B cell (primary cell): ENCODE results near the gene SOAT2. TPM values are rescaled to one million over a fixed set of nuclear protein-coding genes. Genes with fewer than 3 reads are reported as not detected.

Source experiments
- ATAC-seq: fragments of 200-7000 bp; cut with Tn5 transposase; one replicate; pipeline ENCODE4 v1.10.0; 2021; ENCODE audit warnings: low read depth, mild to moderate bottlenecking, moderate number of reproducible peaks, moderate library complexity
- CTCF ChIA-PET: fragments of 350-600 bp; sonication (Branson Sonifier 250); formaldehyde crosslinking; loops from one replicate; lab custom pipeline; 2021; ENCODE audit warnings: antibody characterized with exemption, inconsistent platforms; lab: Charles Lee
- POLR2A ChIA-PET: fragments of 350-600 bp; sonication (Branson Sonifier 250); formaldehyde crosslinking; loops from one replicate; lab custom pipeline; 2021; ENCODE audit warnings: antibody characterized with exemption; lab: Charles Lee
- DNase-seq: peaks from one replicate; pipeline ENCODE4 v3.0.0; 2013
- H2AFZ ChIP-seq: 2 replicates; pipeline ENCODE4 v1.6.1; 2012; ENCODE audit warnings: mild to moderate bottlenecking, low read depth, low read length; ENCODE audit not compliant: insufficient read depth, poor library complexity, severe bottlenecking
- H3K27ac ChIP-seq, 2 donors: 1 replicate in 1 of 2; 2 replicates in 1 of 2; pipeline ENCODE4 v1.5.1; 2012 to 2013; ENCODE audit warnings: low read length in 2 of 2, mild to moderate bottlenecking in 2 of 2, moderate library complexity in 1 of 2
- H3K27me3 ChIP-seq, 4 experiments: fragments of 200-600 bp in 1 of 4; sonication (generic) in 1 of 4; replicated peaks in 1 of 4; 1 replicate in 2 of 4; 2 replicates in 2 of 4; pipeline versions ENCODE4 v1.6.1 to v1.7.0; 2013 to 2016; ENCODE audit warnings: low read length in 3 of 4, mild to moderate bottlenecking in 2 of 4, mixed read lengths in 1 of 4, moderate library complexity in 1 of 4; ENCODE audit not compliant: insufficient read depth in 4 of 4, control insufficient read depth in 3 of 4; ENCODE audit errors: control extremely low read depth in 1 of 4
- H3K36me3 ChIP-seq, 2 experiments: replicated peaks in 1 of 2; 1 replicate in 1 of 2; 2 replicates in 1 of 2; pipeline versions ENCODE4 v1.6.1 to v1.7.1; 2013; ENCODE audit warnings: low read length in 1 of 2; ENCODE audit not compliant: insufficient read depth in 2 of 2, control insufficient read depth in 1 of 2; ENCODE audit errors: control extremely low read depth in 1 of 2, extremely low read depth in 1 of 2
- H3K4me1 ChIP-seq, 2 donors: fragments of 200-600 bp in 1 of 2; sonication (generic) in 1 of 2; 1 replicate in 1 of 2; 2 replicates in 1 of 2; pipeline versions ENCODE4 v1.5.1 to v1.6.1; 2013 to 2017; ENCODE audit warnings: low read length in 2 of 2; ENCODE audit not compliant: control insufficient read depth in 2 of 2, insufficient read depth in 2 of 2
- H3K4me2 ChIP-seq: replicated peaks from 2 replicates; pipeline ENCODE3; 2012; ENCODE audit warnings: mild to moderate bottlenecking, low read depth, low read length; ENCODE audit not compliant: poor library complexity, severe bottlenecking
- H3K4me3 ChIP-seq, 5 experiments: fragments of 200-600 bp in 1 of 5; sonication (generic) in 1 of 5; 1 replicate in 3 of 5; 2 replicates in 2 of 5; pipeline versions ENCODE4 v1.5.1 to v1.7.0; 2011 to 2016; ENCODE audit warnings: low read length in 4 of 5, mild to moderate bottlenecking in 4 of 5, low read depth in 2 of 5, control low read depth in 1 of 5, moderate library complexity in 1 of 5; ENCODE audit not compliant: insufficient read depth in 1 of 5; ENCODE audit errors: control extremely low read depth in 1 of 5, extremely low read depth in 1 of 5
- H3K79me2 ChIP-seq: fragments of 200-600 bp; sonication (generic); one replicate; pipeline ENCODE4 v1.6.0; 2016; ENCODE audit warnings: low read length; ENCODE audit not compliant: control insufficient read depth, insufficient read depth
- H3K9ac ChIP-seq: fragments of 200-600 bp; sonication (generic); 2 replicates; pipeline ENCODE4 v1.6.1; 2017; ENCODE audit warnings: mild to moderate bottlenecking, low read length, moderate library complexity
- H3K9me3 ChIP-seq, 3 donors: one replicate each; pipeline versions ENCODE4 v1.6.1 to v1.7.1; 2013; ENCODE audit warnings: low read length in 2 of 3; ENCODE audit not compliant: control insufficient read depth in 2 of 3, insufficient read depth in 1 of 3; ENCODE audit errors: control extremely low read depth in 1 of 3
- H4K20me1 ChIP-seq: 2 replicates; pipeline ENCODE4 v1.6.0; 2012; ENCODE audit warnings: mild to moderate bottlenecking, low read length; ENCODE audit not compliant: insufficient read depth, control insufficient read depth, poor library complexity, severe bottlenecking
- H3K27ac Mint-ChIP-seq: one replicate; pipeline ENCODE4 v1.8.0; 2021; ENCODE audit warnings: mixed read lengths
- H3K27me3 Mint-ChIP-seq: one replicate; pipeline ENCODE4 v1.8.0; 2021; ENCODE audit warnings: mixed read lengths
- H3K4me1 Mint-ChIP-seq: one replicate; pipeline ENCODE4 v1.8.0; 2021; ENCODE audit warnings: mixed read lengths
- H3K4me3 Mint-ChIP-seq: one replicate; pipeline ENCODE4 v1.8.0; 2021; ENCODE audit warnings: mixed read lengths
- H3K9me3 Mint-ChIP-seq: one replicate; pipeline ENCODE4 v1.8.0; 2022; ENCODE audit warnings: mixed read lengths; ENCODE audit not compliant: insufficient read depth
- CTCF ChIP-seq: fragments of 200-600 bp; IDR thresholded peaks from one replicate; pipeline ENCODE4 v1.8.0; 2022; ENCODE audit warnings: antibody characterized with exemption, mild to moderate bottlenecking
- EZH2 ChIP-seq: IDR thresholded peaks from 2 replicates; pipeline ENCODE4 v1.6.1; 2012; ENCODE audit warnings: borderline replicate concordance, low read depth, mild to moderate bottlenecking, moderate library complexity, low read length; ENCODE audit not compliant: insufficient read depth, poor library complexity, severe bottlenecking
- WGBS: methylation state at CpG from one replicate; pipeline ENCODE4 v1.1.5; 2013; ENCODE audit warnings: missing lambda C conversion rate; ENCODE audit not compliant: insufficient coverage; 5-methylcytosine and 5-hydroxymethylcytosine counted together
- intact Hi-C: fragments of 100-400 bp; cut with micrococcal nuclease; formaldehyde crosslinking; loops from one replicate; pipeline ENCODE4 v1.10.0; 2022
- polyA plus RNA-seq: library from polyadenylated mRNA; depleted of rRNA; stranded (reverse); fragments of >200 nt; gene quantifications from 2 replicates; pipeline ENCODE4 v1.2.3, GENCODE V29; 2012
- total RNA-seq, 2 donors: library from RNA; stranded (reverse); fragments of 120-200 nt in 1 of 2; gene quantifications; 1 replicate in 1 of 2; 2 replicates in 1 of 2; pipeline versions ENCODE4 v1.2.3 to v1.2.4, GENCODE V29; 2013 to 2022

Gene SOAT2
- total and polyA plus RNA-seq, 2 donors (not counting 1 experiment from before 2014, with no cell fraction given), result 0.31 TPM; not detected in 1

- H3K4me3 ChIP-seq, result no peak overlapping the region
Observed at GRCh38 chr12:53060721-53061276, 42.5 kb upstream of the SOAT2 start.

More at GRCh38 chr12:53060721-53061276, 42.5 kb upstream of the SOAT2 start:
- Mint-ChIP-seq H3K9me3 (no peaks in the 10 kb centered on the region), H3K27ac (no peak overlapping the region), H3K4me1 (no peaks in the 10 kb centered on the region), H3K4me3 (no peak overlapping the region), H3K27me3 (no peaks in the 10 kb centered on the region)
- ATAC-seq, result no peak
- H3K4me2 ChIP-seq, result no peak overlapping the region
- 71% methylated on average over 14 of the region's 18 CpGs for WGBS
- no peak overlapping the region for H3K9ac ChIP-seq
- no peak overlapping the region for H3K27ac ChIP-seq
- no peak for TF ChIP-seq EZH2
- no peak for TF ChIP-seq CTCF
- no peaks in the 10 kb centered on the region for H3K4me1 ChIP-seq
- H3K27me3 ChIP-seq, result peaks cover 0 to 10% (median 0%) of the 10 kb centered on the region in 4 experiments
- no peak for DNase-seq
- H2AFZ ChIP-seq, result no peak overlapping the region
- peaks cover 0 to 20% of the 10 kb centered on the region in 2 experiments for H3K36me3 ChIP-seq
- intact Hi-C loops, result no loop called here
- ChIA-PET CTCF (interaction anchor here (0.6 to 14.1 kb wide), 2 partner anchors 37 to 44 kb away, joined by 3 to 344 read pairs; partner anchors contain the start of genes IGFBP6 and SOAT2), POLR2A (interaction anchor here (0.6 kb wide), 1 partner anchor 146 kb away, joined by 3 read pairs; the partner anchor contains the start of gene ITGB7)
- H3K79me2 ChIP-seq, result no peaks in the 10 kb centered on the region
- peaks cover 0 to 3% (median 0%) of the 10 kb centered on the region in 3 donors for H3K9me3 ChIP-seq
- H4K20me1 ChIP-seq, result peaks cover 16% of the 10 kb centered on the region
